Ascending aorta (tissue), 2 donors: ENCODE measurements around the gene SSBP2. TPM values are rescaled to one million over a fixed set of nuclear protein-coding genes. Genes with fewer than 3 reads are reported as not detected.

Experiments
- DNase-seq, 2 donors: peaks; one replicate each; pipeline ENCODE4 v3.0.0-alpha.2; 2019; ENCODE audit warnings: low spot score in 2 of 2
- H3K27ac ChIP-seq, 2 donors: fragments of 200-600 bp; sonication (generic); one replicate each; pipeline ENCODE4 v1.5.1; 2016 to 2017; ENCODE audit warnings: mild to moderate bottlenecking in 1 of 2
- H3K27me3 ChIP-seq: fragments of 200-600 bp; sonication (generic); one replicate; pipeline ENCODE4 v1.5.1; 2017
- H3K36me3 ChIP-seq, 2 donors: fragments of 200-600 bp; sonication (generic); one replicate each; pipeline ENCODE4 v1.5.1; 2016
- H3K4me1 ChIP-seq, 2 donors: fragments of 200-600 bp; sonication (generic); one replicate each; pipeline ENCODE4 v1.5.1; 2016 to 2017; ENCODE audit warnings: mild to moderate bottlenecking in 1 of 2
- H3K4me3 ChIP-seq, 2 donors: fragments of 200-600 bp; sonication (generic); one replicate each; pipeline ENCODE4 v1.5.1; 2016 to 2017; ENCODE audit warnings: mild to moderate bottlenecking in 1 of 2
- H3K9me3 ChIP-seq, 2 donors: fragments of 200-600 bp; sonication (generic); one replicate each; pipeline ENCODE4 v1.5.1; 2016
- intact Hi-C: fragments of 100-400 bp; cut with DNase I; formaldehyde crosslinking; loops from one replicate; pipeline ENCODE4 v1.15.1; 2023
- total RNA-seq: library from RNA; depleted of rRNA; stranded (reverse); fragments of >200 nt; gene quantifications from one replicate; pipeline ENCODE4 v1.1.0, GENCODE V29; 2016
- TF ChIP-seq, protein P1 (sequence below), 3 experiments: fragments of 200-600 bp in 2 of 3; fragments of 450-650 bp in 1 of 3; sonication (generic) in 2 of 3; IDR thresholded peaks; one replicate each; pipeline ENCODE4 v1.5.1; 2016 to 2019; ENCODE audit warnings: antibody characterized with exemption in 3 of 3, mild to moderate bottlenecking in 1 of 3, moderate library complexity in 1 of 3

The SSBP2 gene
- total RNA-seq, 1 donor from 2014 or later, result 22.4 TPM

DNA sequence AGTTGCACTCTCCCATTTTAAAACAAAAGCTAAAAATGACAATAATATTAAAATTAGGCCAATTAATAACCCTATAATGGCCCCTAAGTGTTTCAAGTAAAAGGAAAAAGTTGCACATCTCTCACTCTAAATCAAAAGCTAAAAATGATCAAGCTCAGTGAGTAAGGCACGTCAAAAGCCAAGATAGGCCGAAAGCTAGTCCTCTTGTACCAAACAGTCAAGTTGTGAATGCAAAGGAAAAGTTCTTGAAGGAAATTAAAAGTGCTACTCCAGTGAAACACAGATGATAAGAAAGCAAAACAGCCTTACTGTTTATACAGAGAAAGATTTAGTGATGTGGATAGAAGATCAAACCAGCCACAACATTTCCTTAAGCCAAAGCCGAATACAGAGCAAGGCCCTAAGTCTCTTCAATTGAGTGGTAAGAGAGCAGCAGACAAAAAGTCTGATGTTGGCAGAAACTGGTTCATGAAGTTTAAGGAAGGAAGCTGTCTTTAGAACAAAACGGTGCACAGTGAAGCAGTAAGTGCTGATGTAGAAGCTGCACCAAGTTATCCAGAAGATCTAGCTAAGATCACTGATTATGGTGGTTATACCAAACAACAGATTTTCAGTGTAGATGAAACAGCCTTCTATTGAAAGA lies 212.9 kb downstream of the SSBP2 start:
- no peak overlapping the region for H3K4me3 ChIP-seq
- H3K36me3 ChIP-seq, result no peaks in the 10 kb centered on the region
- H3K4me1 ChIP-seq, result no peaks in the 10 kb centered on the region
- intact Hi-C loops, result loop anchor here (10.0 kb wide), 1 partner anchor 57 kb away; no protein-coding TSS in a partner anchor
- no peak for DNase-seq
- no peaks in the 10 kb centered on the region for H3K27me3 ChIP-seq
- no peak overlapping the region for H3K27ac ChIP-seq
- TF ChIP-seq, protein P1, sequence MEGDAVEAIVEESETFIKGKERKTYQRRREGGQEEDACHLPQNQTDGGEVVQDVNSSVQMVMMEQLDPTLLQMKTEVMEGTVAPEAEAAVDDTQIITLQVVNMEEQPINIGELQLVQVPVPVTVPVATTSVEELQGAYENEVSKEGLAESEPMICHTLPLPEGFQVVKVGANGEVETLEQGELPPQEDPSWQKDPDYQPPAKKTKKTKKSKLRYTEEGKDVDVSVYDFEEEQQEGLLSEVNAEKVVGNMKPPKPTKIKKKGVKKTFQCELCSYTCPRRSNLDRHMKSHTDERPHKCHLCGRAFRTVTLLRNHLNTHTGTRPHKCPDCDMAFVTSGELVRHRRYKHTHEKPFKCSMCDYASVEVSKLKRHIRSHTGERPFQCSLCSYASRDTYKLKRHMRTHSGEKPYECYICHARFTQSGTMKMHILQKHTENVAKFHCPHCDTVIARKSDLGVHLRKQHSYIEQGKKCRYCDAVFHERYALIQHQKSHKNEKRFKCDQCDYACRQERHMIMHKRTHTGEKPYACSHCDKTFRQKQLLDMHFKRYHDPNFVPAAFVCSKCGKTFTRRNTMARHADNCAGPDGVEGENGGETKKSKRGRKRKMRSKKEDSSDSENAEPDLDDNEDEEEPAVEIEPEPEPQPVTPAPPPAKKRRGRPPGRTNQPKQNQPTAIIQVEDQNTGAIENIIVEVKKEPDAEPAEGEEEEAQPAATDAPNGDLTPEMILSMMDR (IDR thresholded peaks at IDR 0.05), result no peak
- H3K9me3 ChIP-seq, result no peaks in the 10 kb centered on the region

DNA sequence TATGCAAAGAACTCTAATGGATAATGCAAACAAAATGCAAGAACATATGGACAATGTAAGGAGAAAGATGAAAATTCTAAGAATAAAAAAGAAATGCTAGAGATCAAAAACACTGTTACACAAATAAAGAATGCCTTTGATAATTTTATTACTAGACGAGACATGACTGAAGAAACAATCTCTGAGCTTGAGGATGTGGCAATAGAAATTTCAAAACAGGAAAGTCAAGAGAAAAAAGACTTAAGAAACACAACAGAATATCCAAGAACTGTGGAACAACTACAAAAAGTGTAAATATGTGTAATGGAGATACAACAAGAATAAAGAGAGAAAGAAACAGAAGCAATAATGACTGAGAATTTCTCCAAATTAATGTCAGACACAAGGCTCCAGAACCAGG lies 216.5 kb downstream of the SSBP2 start:
- Histone ChIP-seq H3K27me3 (no peaks in the 10 kb centered on the region), H3K4me1 (no peaks in the 10 kb centered on the region), H3K27ac (no peak overlapping the region), H3K9me3 (no peaks in the 10 kb centered on the region), H3K36me3 (no peaks in the 10 kb centered on the region), H3K4me3 (no peak overlapping the region)
- TF ChIP-seq, protein P1 (IDR thresholded peaks at IDR 0.05), result no peak
- intact Hi-C loops, result loop anchor here (10.0 kb wide), 1 partner anchor 60 kb away; no protein-coding TSS in a partner anchor
- no peak for DNase-seq

DNA sequence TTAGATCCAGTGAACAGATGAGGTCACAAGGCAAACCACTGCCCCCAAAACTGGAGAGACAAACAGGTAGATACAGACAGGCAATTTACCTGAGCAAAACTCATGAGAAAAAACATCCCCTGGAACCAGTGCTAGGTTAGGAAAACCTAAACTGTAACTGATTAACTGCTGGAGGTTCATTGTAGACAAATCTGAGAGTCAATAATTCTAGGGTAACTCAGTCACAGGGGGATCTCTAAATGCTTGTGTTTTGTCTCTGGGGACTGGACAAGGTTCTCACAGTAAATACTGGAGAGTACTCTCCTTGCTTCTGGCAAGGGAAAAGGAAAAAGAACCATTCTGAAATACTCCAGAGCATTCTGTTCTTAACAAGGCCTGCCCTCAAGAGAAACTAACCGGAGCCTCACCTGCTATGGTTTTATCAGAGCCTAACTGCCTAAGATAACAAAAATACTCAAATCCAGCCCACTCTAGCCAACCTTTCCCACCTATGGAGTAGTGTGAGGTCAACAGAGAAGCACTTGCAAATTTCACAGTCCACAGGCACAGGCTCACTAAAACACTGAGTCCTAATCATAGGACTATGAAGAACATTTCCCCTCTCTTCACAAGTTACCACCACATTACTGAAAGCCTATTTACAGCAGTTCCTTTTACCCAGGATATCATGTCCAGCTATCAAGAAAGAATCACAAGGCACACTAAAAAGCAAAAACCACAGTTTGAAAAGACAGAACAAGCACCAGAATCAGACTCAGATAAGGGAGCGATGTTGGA lies 217.1 kb downstream of the SSBP2 start:
- intact Hi-C loops, result loop anchor here (10.0 kb wide), 1 partner anchor 61 kb away; no protein-coding TSS in a partner anchor
- TF ChIP-seq, protein P1 (IDR thresholded peaks at IDR 0.05), result no peak
- no peaks in the 10 kb centered on the region for H3K9me3 ChIP-seq
- H3K4me1 ChIP-seq, result no peaks in the 10 kb centered on the region
- no peak overlapping the region for H3K4me3 ChIP-seq
- H3K36me3 ChIP-seq, result no peaks in the 10 kb centered on the region
- H3K27me3 ChIP-seq, result no peaks in the 10 kb centered on the region
- DNase-seq, result no peak
- no peak overlapping the region for H3K27ac ChIP-seq

DNA sequence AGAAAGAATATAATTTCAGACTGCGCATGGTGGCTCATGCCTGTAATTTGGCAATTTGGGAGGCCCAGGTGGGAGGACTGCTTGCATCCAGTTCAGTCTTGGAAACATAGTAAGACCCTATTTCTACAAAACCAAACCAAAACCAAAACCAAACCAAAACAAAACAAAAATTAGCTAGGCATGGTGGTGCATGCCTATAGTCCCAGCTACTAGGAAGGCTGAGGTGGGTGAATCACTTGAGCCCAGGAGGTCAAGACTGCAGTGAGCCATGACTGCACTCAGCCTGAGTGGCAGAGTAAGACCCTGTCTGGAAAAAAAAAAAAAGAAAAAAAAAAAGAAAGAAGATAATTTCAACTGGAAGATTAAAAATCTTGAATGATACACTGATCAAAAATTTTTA lies 220.0 kb downstream of the SSBP2 start:
- intact Hi-C loops, result loop anchor here (10.0 kb wide), 1 partner anchor 64 kb away; no protein-coding TSS in a partner anchor
- TF ChIP-seq, protein P1 (IDR thresholded peaks at IDR 0.05), result no peak
- no peaks in the 10 kb centered on the region for H3K27me3 ChIP-seq
- H3K36me3 ChIP-seq, result no peaks in the 10 kb centered on the region
- H3K4me3 ChIP-seq, result no peak overlapping the region
- no peaks in the 10 kb centered on the region for H3K9me3 ChIP-seq
- H3K4me1 ChIP-seq, result no peaks in the 10 kb centered on the region
- no peak for DNase-seq
- H3K27ac ChIP-seq, result no peak overlapping the region

DNA sequence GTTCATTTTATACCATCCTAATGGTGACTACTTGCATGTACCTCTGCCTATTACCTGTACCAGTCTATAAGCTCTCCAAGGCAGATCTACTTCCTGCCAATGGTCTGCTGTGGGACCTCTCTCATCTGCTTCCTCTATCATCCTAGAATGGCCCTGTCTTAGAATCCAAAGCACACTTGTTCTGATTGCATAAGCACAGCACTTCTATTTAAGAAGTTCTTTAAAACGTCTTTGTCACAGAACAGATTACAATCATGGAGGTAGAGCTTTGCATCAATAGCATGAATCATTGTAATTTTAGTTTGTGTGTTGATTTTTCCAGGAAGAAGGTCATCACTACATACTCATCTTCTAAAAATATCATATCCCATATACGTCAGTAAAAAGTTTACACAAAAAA lies 225.2 kb downstream of the SSBP2 start:
- H3K27me3 ChIP-seq, result no peaks in the 10 kb centered on the region
- TF ChIP-seq, protein P1 (IDR thresholded peaks at IDR 0.05), result no peak
- no peaks in the 10 kb centered on the region for H3K9me3 ChIP-seq
- intact Hi-C loops, result no loop called here
- no peak overlapping the region for H3K4me3 ChIP-seq
- no peak overlapping the region for H3K27ac ChIP-seq
- no peak for DNase-seq
- no peaks in the 10 kb centered on the region for H3K36me3 ChIP-seq
- peaks cover 0 to 3% of the 10 kb centered on the region in 2 donors for H3K4me1 ChIP-seq
